Measurements from ENCODE around the gene DOK7.

DNA sequence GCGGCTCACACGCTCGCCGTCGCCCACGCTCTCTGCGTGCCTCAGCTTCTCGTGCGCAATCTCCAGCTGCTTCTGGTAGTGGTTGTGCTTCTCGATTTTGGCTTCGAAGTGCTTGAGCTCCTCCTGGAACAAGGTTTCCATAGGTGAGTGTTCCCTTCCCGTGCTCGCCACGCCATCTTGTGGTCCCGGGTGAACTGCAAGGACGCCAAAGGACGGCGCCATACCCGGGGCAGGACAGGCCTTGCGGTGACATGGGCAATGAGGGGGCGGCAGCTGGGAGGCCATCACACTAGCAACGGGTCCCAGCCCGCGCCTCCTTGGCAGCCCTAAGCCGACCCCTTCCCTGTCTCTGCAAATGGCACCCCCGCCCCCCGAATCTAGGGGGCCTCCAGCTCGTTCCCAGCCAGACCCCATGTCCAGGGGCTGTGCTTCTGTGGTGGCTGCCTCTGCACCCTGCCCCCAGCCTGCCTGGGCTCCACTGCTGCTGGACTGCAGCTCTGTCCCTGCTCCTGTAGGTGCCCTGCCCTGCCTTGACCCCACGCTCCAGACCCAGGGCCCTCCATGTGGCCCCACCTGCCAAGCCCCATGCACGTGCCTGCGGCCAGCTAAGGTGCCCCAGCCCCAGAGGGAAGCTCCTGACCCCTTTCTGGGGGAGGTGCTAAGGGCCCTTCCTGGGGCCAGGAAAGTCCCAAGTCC, 51.8 kb downstream of the DOK7 start:
- no peak for TF ChIP-seq POLR2A (IDR thresholded peaks at IDR 0.05)
- TF ChIP-seq, protein P1, sequence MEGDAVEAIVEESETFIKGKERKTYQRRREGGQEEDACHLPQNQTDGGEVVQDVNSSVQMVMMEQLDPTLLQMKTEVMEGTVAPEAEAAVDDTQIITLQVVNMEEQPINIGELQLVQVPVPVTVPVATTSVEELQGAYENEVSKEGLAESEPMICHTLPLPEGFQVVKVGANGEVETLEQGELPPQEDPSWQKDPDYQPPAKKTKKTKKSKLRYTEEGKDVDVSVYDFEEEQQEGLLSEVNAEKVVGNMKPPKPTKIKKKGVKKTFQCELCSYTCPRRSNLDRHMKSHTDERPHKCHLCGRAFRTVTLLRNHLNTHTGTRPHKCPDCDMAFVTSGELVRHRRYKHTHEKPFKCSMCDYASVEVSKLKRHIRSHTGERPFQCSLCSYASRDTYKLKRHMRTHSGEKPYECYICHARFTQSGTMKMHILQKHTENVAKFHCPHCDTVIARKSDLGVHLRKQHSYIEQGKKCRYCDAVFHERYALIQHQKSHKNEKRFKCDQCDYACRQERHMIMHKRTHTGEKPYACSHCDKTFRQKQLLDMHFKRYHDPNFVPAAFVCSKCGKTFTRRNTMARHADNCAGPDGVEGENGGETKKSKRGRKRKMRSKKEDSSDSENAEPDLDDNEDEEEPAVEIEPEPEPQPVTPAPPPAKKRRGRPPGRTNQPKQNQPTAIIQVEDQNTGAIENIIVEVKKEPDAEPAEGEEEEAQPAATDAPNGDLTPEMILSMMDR (IDR thresholded peaks at IDR 0.05): no peak
